CD4-positive, alpha-beta T cell treated with Interferon gamma for 1 hour (primary cell): ENCODE data around the gene SERPINB12.

Source experiments
- DNase-seq: peaks from one replicate; pipeline ENCODE4 v3.0.0-alpha.2; 2020

Gene SERPINB12

DNA sequence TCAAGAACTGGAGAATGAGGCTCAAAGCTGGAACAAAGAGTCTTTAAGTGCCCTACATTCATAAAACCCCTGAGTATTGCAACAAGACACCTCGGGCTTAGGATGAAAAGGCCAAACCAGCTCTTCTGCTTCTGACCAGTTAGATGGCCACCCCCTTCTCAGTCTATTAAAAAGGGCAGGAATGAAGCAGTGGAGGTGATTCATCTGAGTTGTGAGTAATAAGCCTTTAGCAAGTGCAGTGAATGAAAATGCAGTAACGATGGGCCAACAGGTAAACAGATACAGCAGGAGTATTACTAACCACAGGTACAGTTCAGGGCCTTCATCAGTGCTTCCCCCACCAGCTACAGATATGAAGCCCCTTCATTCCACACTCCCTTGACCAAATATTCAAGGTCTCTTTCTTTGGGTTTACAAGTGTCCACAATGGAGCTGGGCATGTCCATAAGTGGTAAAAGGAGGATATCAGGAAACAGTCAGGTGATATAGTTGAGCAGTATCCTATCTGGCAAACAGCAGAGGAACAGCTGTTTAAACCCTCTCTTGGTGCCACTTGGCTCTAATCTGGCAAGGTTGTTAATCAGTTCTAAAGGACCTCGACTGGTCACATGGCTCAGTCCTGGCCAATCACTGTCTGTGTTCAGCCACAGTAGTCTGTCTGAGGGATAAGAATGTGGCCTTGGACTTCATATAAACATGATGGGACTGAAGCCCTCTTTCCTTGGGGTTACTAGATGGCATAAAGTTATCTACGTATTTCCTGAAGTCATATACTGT, 62.8 kb downstream of the SERPINB12 start:
- no peak for DNase-seq

DNA sequence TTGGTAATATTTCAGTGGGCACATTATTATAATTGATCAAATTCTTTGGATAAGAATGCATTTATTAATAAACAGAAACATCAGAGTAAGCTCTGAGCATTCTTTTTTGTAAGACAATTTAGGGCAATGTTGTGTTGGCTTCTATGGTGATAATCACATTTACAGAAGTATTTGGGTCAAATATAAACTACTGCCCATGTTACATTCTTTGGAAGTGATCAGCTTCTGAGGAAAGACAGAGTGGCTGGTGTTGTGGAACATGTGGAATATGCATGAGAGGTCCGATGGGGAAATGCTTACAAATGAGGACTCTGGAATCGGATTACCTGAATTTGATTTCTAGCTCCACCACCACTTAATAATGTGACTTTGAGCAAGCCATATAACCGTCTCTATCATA, 64.4 kb downstream of the SERPINB12 start:
- DNase-seq, result no peak

DNA sequence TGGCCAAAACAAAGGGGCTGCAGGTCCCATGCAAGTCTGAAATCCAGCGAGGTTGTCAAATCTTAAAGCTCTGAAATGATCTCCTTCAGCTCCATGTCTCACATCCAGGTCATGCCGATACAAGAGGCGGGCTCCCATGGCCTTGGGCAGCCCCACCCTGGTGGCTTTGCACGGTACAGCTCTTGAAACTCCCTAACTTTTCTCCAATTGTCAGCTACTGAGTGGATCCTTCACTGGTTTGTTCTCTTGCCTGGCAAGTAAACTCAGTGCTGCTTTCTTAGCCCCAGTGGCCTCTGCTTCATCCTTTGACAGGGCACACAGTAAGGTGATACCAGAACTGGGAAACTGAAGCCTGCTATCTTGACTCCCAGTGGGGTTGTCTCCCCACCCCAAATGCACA, 71.3 kb downstream of the SERPINB12 start:
- DNase-seq, result no peak

DNA sequence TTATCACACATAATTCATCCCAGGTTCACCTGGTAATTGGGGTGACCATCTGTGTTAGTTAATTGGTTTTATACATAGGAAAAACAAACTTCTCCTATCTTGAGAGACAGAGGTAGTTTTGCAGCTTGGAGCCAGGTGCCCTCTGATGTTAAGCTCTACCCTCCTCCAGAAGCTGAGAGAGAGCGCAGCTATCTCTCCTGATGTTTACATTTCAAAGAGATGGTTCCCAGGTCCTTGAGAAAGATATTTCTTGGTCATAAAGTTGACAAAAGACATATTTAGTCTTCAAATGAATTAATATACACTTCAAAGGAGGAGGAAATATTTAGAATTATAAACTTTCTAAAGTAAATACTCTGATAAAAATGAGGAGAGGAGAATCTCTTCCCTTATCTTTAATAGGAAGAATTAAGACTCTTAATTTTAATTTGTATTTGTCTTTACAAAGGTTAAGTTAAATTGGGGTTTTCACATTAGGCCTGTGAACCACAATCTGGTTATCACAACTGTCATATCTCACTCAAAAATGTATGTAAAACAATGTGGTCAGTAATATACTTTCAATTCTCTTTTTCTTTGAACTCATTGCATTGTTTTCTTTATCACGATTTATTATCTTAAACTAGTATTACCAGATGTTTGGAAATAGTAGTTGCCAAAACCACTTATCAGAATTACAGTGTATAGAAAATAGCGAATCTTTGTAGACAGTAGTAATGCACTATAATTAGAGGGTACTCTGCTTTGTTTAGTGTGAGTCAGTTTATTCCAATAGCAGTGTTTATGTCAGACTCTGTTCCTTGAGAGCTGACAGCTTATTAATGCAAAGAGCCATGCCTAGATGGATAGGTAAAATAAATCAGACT, 75.1 kb downstream of the SERPINB12 start:
- no peak for DNase-seq

DNA sequence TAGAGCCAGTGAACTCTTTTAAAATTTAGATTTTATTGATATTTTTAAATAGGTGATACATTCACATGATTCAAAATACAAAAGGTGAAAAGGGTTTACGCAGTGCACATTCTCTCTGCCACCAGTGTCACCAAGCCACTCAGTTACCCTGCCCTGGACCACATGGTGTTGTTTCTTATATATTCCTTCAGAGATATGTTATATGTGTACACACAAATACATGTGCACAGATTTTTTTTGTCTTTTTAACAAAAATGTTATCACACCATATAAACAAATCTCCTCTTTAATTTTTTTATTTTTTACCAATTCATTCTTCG, 75.7 kb downstream of the SERPINB12 start:
- DNase-seq, result no peak
